HAP-1 (cell line): ENCODE results near the gene TAF8.

Experiments used
- DNase-seq, 2 experiments: peaks; one replicate each; pipeline ENCODE4 v3.0.0-alpha.2; 2016 to 2020; ENCODE audit warnings: low spot score in 2 of 2
- H3K27me3 ChIP-seq: fragments of 250-450 bp; sonication (Bioruptor Pico); 2 replicates; pipeline ENCODE4 v1.5.1; 2020; ENCODE audit warnings: low read depth, mild to moderate bottlenecking, moderate library complexity
- H3K36me3 ChIP-seq: fragments of 250-450 bp; sonication (Bioruptor Pico); replicated peaks from 2 replicates; pipeline ENCODE4 v1.5.1; 2020; ENCODE audit warnings: mild to moderate bottlenecking
- H3K4me1 ChIP-seq: fragments of 250-450 bp; sonication (Bioruptor Pico); 2 replicates; pipeline ENCODE4 v1.5.1; 2020; ENCODE audit warnings: mild to moderate bottlenecking
- H3K4me3 ChIP-seq: fragments of 250-450 bp; sonication (Bioruptor Pico); 2 replicates; pipeline ENCODE4 v1.5.1; 2020; ENCODE audit warnings: mild to moderate bottlenecking, moderate library complexity
- H3K9me3 ChIP-seq: fragments of 250-450 bp; sonication (Bioruptor Pico); 2 replicates; pipeline ENCODE4 v1.5.1; 2020; ENCODE audit warnings: mild to moderate bottlenecking, moderate library complexity
- in situ Hi-C: fragments of 300-500 bp; cut with MboI; formaldehyde crosslinking; loops from 3 replicates; pipeline ENCODE4 v1.14.3; 2020; ENCODE audit warnings: low sequenced_read_pairs, inconsistent platforms, mixed read lengths

Gene TAF8

GRCh38 chr6:42038811-42039408 lies 11.4 kb upstream of the TAF8 start:
- in situ Hi-C loops: no loop called here
- H3K4me1 ChIP-seq: peaks cover 2% of the 10 kb centered on the region
- H3K4me3 ChIP-seq: no peak overlapping the region
- DNase-seq: no peak
- H3K27me3 ChIP-seq: no peaks in the 10 kb centered on the region
- no peaks in the 10 kb centered on the region for H3K9me3 ChIP-seq
- H3K36me3 ChIP-seq: no peaks in the 10 kb centered on the region

- DNase-seq: no peak
- no peak overlapping the region for H3K4me3 ChIP-seq
- no peaks in the 10 kb centered on the region for H3K27me3 ChIP-seq
- in situ Hi-C loops: loop anchor here (5.0 kb wide), 2 partner anchors 194 to 259 kb away; partner anchors contain the start of gene PRICKLE4
- no peaks in the 10 kb centered on the region for H3K9me3 ChIP-seq
- H3K4me1 ChIP-seq: peaks cover 18% of the 10 kb centered on the region
- no peaks in the 10 kb centered on the region for H3K36me3 ChIP-seq
Measured at GRCh38 chr6:42040856-42041480, 9.4 kb upstream of the TAF8 start.

- in situ Hi-C loops: loop anchor here (5.0 kb wide), 2 partner anchors 194 to 259 kb away; partner anchors contain the start of gene PRICKLE4
- DNase-seq: no peak
- H3K4me3 ChIP-seq: no peak overlapping the region
- no peaks in the 10 kb centered on the region for H3K27me3 ChIP-seq
- no peaks in the 10 kb centered on the region for H3K36me3 ChIP-seq
- H3K4me1 ChIP-seq: peaks cover 21% of the 10 kb centered on the region
- no peaks in the 10 kb centered on the region for H3K9me3 ChIP-seq
Measured at GRCh38 chr6:42041481-42042053, 8.8 kb upstream of the TAF8 start.

GRCh38 chr6:42042108-42042507 lies 8.2 kb upstream of the TAF8 start:
- Histone ChIP-seq H3K9me3 (no peaks in the 10 kb centered on the region), H3K36me3 (no peaks in the 10 kb centered on the region), H3K4me3 (no peak overlapping the region), H3K27me3 (no peaks in the 10 kb centered on the region), H3K4me1 (peaks cover 21% of the 10 kb centered on the region)
- in situ Hi-C loops: loop anchor here (5.0 kb wide), 2 partner anchors 195 to 260 kb away; partner anchors contain the start of gene PRICKLE4
- no peak for DNase-seq

- no peak overlapping the region for H3K4me3 ChIP-seq
Measured at GRCh38 chr6:42043787-42044475, 6.4 kb upstream of the TAF8 start.

GRCh38 chr6:42045538-42046460 lies 4.5 kb upstream of the TAF8 start:
- peak; percentile 81 to 84 for DNase-seq
- H3K4me1 ChIP-seq: peaks cover 25% of the 10 kb centered on the region
- no peak overlapping the region for H3K4me3 ChIP-seq
- in situ Hi-C loops: loop anchor here (5.0 kb wide), 1 partner anchor 108 kb away; no protein-coding TSS in a partner anchor
- no peaks in the 10 kb centered on the region for H3K9me3 ChIP-seq
- H3K36me3 ChIP-seq: no peaks in the 10 kb centered on the region
- H3K27me3 ChIP-seq: no peaks in the 10 kb centered on the region

More at GRCh38 chr6:42043787-42044475, 6.4 kb upstream of the TAF8 start:
- Histone ChIP-seq H3K4me1 (peaks cover 21% of the 10 kb centered on the region), H3K9me3 (no peaks in the 10 kb centered on the region), H3K27me3 (no peaks in the 10 kb centered on the region), H3K36me3 (no peaks in the 10 kb centered on the region)
- peak; percentile 80 to 94 for DNase-seq
- in situ Hi-C loops: loop anchor here (5.0 kb wide), 2 partner anchors 197 to 262 kb away; partner anchors contain the start of gene PRICKLE4

- Histone ChIP-seq H3K36me3 (0 out of 2 replicates have a peak, but pooled peaks cover under 1% of the 10 kb centered on the region), H3K4me1 (peaks cover 25% of the 10 kb centered on the region), H3K4me3 (no peak overlapping the region), H3K9me3 (no peaks in the 10 kb centered on the region), H3K27me3 (no peaks in the 10 kb centered on the region)
- in situ Hi-C loops: loop anchor here (5.0 kb wide), 1 partner anchor 109 kb away; no protein-coding TSS in a partner anchor
- no peak for DNase-seq
Measured at GRCh38 chr6:42046464-42047212, 3.7 kb upstream of the TAF8 start.

- Histone ChIP-seq H3K36me3 (peaks cover 5% of the 10 kb centered on the region; the same call in 1 of the 2 replicates), H3K4me1 (peaks cover 25% of the 10 kb centered on the region), H3K4me3 (no peak overlapping the region), H3K9me3 (no peaks in the 10 kb centered on the region), H3K27me3 (no peaks in the 10 kb centered on the region)
- in situ Hi-C loops: loop anchor here (5.0 kb wide), 1 partner anchor 110 kb away; no protein-coding TSS in a partner anchor
- DNase-seq: no peak
Measured at GRCh38 chr6:42047213-42047590, 3.1 kb upstream of the TAF8 start.

GRCh38 chr6:42047790-42048405 lies 2.4 kb upstream of the TAF8 start:
- Histone ChIP-seq H3K4me1 (peaks cover 25% of the 10 kb centered on the region), H3K9me3 (no peaks in the 10 kb centered on the region), H3K4me3 (peak overlapping the region; percentile 52), H3K36me3 (peaks cover 8% of the 10 kb centered on the region), H3K27me3 (no peaks in the 10 kb centered on the region)
- in situ Hi-C loops: loop anchor here (5.0 kb wide), 1 partner anchor 111 kb away; no protein-coding TSS in a partner anchor
- no peak for DNase-seq

- Histone ChIP-seq H3K4me1 (peaks cover 19% of the 10 kb centered on the region), H3K36me3 (peaks cover 11% of the 10 kb centered on the region), H3K27me3 (no peaks in the 10 kb centered on the region), H3K4me3 (peak overlapping the region; percentile 52), H3K9me3 (no peaks in the 10 kb centered on the region)
- DNase-seq: no peak
- in situ Hi-C loops: loop anchor here (5.0 kb wide), 1 partner anchor 112 kb away; no protein-coding TSS in a partner anchor
Measured at GRCh38 chr6:42049116-42049809, 1.1 kb upstream of the TAF8 start.

GRCh38 chr6:42049948-42050296 lies 402 bp upstream of the TAF8 start:
- Histone ChIP-seq H3K4me1 (peaks cover 17% of the 10 kb centered on the region), H3K27me3 (no peaks in the 10 kb centered on the region), H3K9me3 (no peaks in the 10 kb centered on the region), H3K36me3 (peaks cover 11% of the 10 kb centered on the region), H3K4me3 (peak overlapping the region; percentile 86)
- in situ Hi-C loops: loop anchor here (5.0 kb wide), 1 partner anchor 113 kb away; no protein-coding TSS in a partner anchor
- DNase-seq: no peak
